Activated naive CD8-positive, alpha-beta T cell (primary cell): ENCODE measurements around the gene ATMIN.
A peak's percentile ranks its signal among the peaks of the same experiment; 100 is the strongest.

Experiments used
- H3K27ac Mint-ChIP-seq: one replicate; pipeline ENCODE4 v1.8.0; 2021; ENCODE audit warnings: mixed read lengths
- H3K27me3 Mint-ChIP-seq: one replicate; pipeline ENCODE4 v1.8.0; 2021; ENCODE audit warnings: mixed read lengths
- H3K36me3 Mint-ChIP-seq: one replicate; pipeline ENCODE4 v1.8.0; 2021; ENCODE audit warnings: mixed read lengths
- H3K4me1 Mint-ChIP-seq: one replicate; pipeline ENCODE4 v1.8.0; 2021; ENCODE audit warnings: low read depth, mixed read lengths
- H3K4me3 Mint-ChIP-seq: one replicate; pipeline ENCODE4 v1.8.0; 2021; ENCODE audit warnings: mild to moderate bottlenecking, mixed read lengths
- H3K9me3 Mint-ChIP-seq: one replicate; pipeline ENCODE4 v1.8.0; 2021; ENCODE audit warnings: low read depth, mixed read lengths

Gene ATMIN

DNA sequence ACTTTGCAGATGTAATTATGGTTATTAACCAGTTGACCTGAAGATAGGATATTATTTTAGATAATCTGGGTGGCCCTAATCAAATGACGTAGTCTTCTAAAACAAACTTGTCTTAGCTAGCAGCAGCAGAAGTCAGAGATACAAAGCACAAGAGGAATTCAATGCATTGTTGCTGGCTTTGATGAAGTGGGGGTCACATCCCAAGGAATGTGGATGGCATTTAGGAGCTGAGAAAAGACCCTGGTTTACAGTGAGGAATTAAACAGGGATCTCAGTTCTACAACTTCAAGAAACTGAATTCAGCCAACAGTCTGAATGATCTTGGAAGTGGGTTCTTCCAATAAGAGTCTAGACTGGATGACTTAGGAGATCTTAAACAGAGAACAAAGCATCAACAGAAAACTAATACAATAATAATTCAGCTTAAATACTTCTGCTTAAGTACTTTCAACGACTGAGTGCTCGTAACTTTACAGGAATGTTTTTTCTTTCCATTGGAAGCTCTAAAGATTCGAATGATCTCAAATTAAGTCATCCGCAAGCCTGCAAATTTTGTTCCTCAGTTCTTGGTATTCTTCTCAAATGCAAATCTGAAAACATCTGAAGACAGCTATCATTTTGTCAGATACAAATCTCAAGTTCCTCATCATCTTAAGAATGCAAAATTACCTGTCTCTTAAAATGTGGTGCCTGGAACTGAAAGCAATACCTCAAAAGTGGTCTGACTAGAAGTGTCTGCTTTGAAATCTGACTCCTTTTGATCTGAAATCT is 38.1 kb downstream of the ATMIN start:
- peaks cover 3% of the 10 kb centered on the region for H3K36me3 Mint-ChIP-seq
- no peak overlapping the region for H3K4me3 Mint-ChIP-seq
- H3K27me3 Mint-ChIP-seq: no peaks in the 10 kb centered on the region
- no peak overlapping the region for H3K27ac Mint-ChIP-seq
- H3K4me1 Mint-ChIP-seq: peaks cover 3% of the 10 kb centered on the region
- no peaks in the 10 kb centered on the region for H3K9me3 Mint-ChIP-seq

DNA sequence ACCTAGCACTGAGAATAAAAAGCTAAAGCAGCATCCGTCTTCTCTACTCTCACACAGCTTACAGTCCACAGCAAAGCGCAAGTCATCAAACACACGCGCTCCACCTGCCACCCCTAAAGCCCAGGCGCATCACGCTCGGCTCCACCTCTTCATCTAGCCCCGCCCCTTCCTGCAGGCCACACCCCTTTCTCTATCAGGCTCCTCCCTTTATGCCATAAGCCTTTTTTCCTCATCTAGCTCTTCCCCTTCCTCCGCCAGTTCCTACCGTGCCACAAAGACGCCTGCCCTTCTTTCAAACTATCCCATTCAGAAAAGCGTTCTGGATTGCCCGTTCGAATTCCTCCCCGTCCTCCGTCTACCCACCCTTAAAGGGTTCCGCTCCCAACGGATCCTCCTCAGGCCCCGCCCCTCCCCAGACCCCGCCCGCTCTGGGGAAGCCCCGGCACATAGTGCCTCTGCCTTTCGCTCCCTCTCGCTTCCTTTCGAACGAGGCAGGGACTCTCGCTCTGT is 41.0 kb downstream of the ATMIN start:
- H3K27me3 Mint-ChIP-seq: no peaks in the 10 kb centered on the region
- no peaks in the 10 kb centered on the region for H3K9me3 Mint-ChIP-seq
- H3K4me3 Mint-ChIP-seq: no peak overlapping the region
- H3K27ac Mint-ChIP-seq: no peak overlapping the region
- peaks cover 3% of the 10 kb centered on the region for H3K4me1 Mint-ChIP-seq
- H3K36me3 Mint-ChIP-seq: no peaks in the 10 kb centered on the region

DNA sequence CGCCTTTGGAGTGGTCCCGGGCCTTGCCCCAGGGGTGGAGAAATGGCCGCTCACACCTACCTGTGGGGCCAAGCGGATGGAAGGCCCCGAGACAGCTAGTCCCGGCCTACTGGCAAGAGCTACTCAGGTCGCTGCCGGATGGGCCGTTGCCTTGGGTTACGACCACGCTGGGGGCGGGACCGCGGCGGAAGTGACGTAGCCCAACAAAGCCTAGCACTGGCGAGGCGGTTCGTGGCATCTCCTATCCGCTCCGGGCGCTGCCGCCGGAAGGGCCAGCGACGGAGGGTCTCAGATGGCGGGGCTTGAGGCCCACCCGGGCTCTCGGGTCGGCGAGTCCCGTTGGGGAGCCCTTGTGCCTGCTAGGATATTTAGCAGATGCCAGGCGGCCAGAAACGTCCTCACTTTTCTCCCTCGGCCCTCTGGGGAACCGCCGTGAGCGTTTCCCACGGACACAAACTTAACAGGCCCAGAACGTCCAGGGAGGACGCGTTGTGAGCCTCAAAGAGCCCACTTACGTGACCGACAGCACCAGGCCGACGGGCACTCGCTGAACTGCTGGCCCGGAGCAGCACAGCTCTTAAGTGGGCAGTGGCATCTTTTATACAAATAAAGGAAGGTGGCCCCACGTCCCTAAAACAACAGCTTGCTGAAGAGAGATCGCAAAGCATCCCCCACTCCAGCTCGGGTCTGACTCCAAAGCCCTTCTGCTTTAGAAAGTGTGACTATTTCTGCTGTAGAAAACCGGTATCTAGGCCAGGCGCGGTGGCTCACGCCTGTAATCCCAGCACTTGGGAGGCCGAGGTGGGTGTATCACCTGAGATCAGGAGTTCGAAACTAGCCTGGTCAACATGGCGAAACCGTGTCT is 41.7 kb downstream of the ATMIN start, which contains the start of gene C16orf46:
C16orf46 (minus strand) TSS at position 163 of the 865 bp plus-strand sequence. CDS start 13,283 bp downstream, outside the sequence.
- Mint-ChIP-seq H3K27me3 (no peaks in the 10 kb centered on the region), H3K27ac (no peak within 1 kb of the TSS), H3K9me3 (no peaks in the 10 kb centered on the region), H3K36me3 (no peaks in the 10 kb centered on the region), H3K4me3 (no peak within 1 kb of the TSS), H3K4me1 (peaks cover 3% of the 10 kb centered on the region)

DNA sequence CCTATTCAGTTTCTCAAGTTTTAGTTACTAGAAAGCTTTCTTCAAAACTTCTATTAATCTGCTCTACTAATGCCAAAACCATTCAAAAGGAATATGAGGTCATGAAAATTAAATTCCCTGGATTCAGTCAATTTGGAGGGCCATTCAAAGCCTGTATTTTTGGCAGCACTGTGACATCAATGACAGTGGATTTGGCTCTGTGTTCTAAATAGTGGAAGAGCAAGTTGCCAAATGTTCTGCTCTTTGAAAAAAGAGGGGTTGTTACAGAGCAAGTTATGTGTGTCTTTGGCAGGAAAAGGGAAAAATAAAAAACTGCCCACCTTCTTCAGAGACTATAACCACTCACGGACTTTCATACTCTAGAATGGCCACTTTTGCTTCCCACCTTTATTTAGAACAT is 44.6 kb downstream of the ATMIN start:
- Mint-ChIP-seq H3K27ac (no peak overlapping the region), H3K4me3 (no peak overlapping the region), H3K36me3 (no peaks in the 10 kb centered on the region), H3K9me3 (no peaks in the 10 kb centered on the region), H3K27me3 (no peaks in the 10 kb centered on the region), H3K4me1 (peaks cover 3% of the 10 kb centered on the region)

DNA sequence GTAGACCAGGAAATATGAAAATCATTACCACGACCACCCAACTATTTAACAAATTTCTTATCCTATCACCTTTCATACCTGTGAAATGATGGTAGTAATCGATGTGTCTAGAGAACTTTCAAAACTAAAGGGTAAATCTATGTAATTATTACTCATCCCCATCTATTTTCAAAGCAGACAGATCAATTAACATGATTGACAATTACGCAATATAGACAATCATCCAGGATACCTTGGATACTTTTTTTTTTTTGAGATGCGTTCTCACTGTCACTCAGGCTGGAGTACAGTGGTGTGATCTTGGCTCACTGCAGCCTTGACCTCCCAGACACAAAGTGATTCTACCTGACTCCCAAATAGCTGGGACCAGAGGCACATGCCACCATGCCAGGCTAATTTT is 45.4 kb downstream of the ATMIN start:
- no peaks in the 10 kb centered on the region for H3K9me3 Mint-ChIP-seq

DNA sequence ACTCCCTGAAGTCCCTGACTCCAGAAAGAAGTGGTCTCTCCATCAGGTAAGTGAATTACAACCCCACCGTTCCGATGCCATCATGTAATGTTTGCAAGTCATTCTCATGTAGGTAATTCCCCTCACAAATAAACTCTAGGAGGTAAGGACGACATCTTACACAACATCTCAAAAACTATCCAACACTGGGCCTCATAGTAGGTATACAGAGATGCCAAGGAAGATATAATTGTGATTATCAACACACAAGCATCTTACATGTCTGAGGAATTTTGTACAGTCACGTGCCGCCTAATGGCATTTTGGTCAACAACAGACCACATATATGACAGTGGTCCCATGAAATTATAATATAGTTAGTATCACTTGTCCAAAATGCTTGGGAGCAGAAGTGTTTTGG is 53.2 kb downstream of the ATMIN start:
- Mint-ChIP-seq H3K9me3 (no peaks in the 10 kb centered on the region), H3K27ac (no peak overlapping the region), H3K4me1 (no peaks in the 10 kb centered on the region), H3K27me3 (no peaks in the 10 kb centered on the region), H3K4me3 (no peak overlapping the region), H3K36me3 (peaks cover 6% of the 10 kb centered on the region)

More for the DNA sequence above, 45.4 kb downstream of the ATMIN start:
- Mint-ChIP-seq H3K27ac (no peak overlapping the region), H3K27me3 (no peaks in the 10 kb centered on the region), H3K36me3 (no peaks in the 10 kb centered on the region), H3K4me1 (peaks cover 3% of the 10 kb centered on the region), H3K4me3 (no peak overlapping the region)

DNA sequence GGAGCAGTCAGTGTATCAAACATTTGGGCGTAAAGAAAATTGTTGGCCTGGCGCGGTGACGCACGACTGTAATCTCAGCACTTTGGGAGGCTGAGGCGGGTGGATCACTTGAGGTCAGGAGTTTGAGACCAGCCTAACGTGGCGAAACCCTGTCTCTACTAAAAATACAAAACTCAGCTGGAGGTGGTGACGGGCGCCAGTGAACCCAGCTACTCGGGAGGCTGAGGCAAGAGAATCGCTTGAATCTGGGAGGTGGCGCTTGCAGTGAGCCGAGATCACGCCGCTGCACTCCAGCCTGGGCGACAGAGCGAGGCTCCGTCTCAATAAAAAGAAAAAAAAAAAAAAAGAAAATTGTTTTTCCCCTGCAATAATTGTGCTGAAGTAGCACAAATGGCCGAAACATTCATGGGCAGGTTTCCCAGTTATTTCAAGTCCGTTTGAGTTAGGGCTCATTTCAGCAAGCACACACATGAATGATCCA is 59.2 kb downstream of the ATMIN start:
- H3K27ac Mint-ChIP-seq: no peak overlapping the region
- no peaks in the 10 kb centered on the region for H3K9me3 Mint-ChIP-seq
- H3K4me3 Mint-ChIP-seq: peak overlapping the region; percentile 80
- peaks cover under 1% of the 10 kb centered on the region for H3K36me3 Mint-ChIP-seq
- peaks cover 9% of the 10 kb centered on the region for H3K4me1 Mint-ChIP-seq
- H3K27me3 Mint-ChIP-seq: no peaks in the 10 kb centered on the region

DNA sequence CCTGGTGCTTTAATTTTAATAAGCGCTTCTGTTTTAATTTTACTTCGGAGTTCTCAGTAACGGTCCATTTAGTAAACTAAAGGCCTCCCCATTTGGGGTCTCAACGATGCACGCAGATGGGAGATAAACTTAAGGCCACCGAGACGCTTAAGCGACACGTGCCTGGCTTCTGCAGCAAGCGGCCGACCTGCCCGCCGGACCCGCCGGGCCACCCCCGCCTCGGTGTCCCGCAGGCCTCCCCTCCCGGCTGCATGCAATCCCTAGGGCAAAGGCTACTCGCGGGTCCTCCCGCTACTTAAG is 60.0 kb downstream of the ATMIN start:
- no peaks in the 10 kb centered on the region for H3K27me3 Mint-ChIP-seq
- H3K4me1 Mint-ChIP-seq: peaks cover 9% of the 10 kb centered on the region
- peak overlapping the region; percentile 80 for H3K4me3 Mint-ChIP-seq
- no peaks in the 10 kb centered on the region for H3K36me3 Mint-ChIP-seq
- H3K27ac Mint-ChIP-seq: no peak overlapping the region
- H3K9me3 Mint-ChIP-seq: no peaks in the 10 kb centered on the region

DNA sequence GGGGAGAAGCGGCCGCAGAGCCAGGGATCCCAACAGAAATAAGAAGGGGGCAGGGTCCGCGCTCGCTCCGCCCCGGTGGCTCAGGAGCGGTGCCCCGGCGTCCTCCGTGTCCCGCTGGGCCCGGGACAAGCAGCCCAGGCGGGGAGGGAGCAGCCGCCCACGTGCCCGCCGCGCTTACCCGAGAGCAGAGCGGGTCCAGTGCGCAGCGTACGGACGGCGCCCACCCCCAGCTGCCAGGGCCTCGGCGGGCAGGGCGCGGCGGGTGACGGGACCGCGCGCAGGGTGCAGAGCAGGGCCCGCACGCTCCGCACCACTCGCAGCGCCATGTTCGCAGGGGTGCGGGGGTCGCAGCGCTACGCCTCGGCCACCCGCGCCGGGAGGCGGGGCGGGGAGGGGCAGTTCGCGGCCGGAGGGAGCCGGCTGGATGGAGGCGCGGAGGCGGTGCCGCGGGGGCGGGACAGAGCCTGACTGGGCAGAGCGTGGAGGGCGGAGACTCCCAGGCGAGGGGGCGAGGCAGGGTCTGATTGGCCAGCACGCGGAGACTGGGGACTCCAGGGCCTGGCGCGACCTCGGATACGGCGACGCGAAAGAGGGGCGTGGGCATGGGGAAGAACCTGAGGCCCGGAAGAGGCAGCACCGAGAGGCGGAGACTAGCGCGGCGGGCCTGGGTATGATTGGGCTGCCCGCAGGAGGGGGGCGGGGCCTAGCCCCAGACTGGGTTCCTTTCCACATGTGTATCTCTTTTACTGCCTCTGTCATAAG is 60.5 kb downstream of the ATMIN start, which contains the start of gene GCSH:
GCSH (minus strand) TSS at position 443 of the 762 bp plus-strand sequence; CDS start at position 326, 117 bp downstream.
- Mint-ChIP-seq H3K36me3 (no peaks in the 10 kb centered on the region), H3K27me3 (no peaks in the 10 kb centered on the region), H3K4me3 (peak within 1 kb of the TSS; percentile 80), H3K9me3 (no peaks in the 10 kb centered on the region), H3K27ac (peak within 1 kb of the TSS; percentile 65), H3K4me1 (peaks cover 9% of the 10 kb centered on the region)

DNA sequence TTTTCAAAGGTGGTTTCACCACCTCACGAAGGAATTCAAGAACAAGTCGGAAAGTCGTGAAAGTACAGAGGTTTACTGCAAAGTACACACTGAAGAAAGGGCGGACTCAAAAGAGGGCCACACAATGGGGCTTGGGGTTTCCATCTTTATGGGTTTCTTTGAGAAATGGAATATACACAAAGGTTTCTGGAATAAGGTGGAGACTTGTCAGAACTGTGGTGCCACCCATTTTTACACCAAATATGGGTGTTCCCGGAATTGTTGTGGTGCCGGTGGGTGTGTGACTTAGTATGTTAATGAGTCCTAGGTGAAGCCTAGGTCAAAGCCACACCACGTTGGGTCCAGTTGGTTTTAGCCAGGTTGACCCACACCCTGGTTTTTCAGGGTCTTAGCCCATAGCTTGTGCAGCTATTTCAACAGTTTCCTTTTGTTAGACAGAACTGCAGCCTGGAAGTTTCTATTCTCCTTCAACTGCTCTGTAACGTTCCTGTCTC is 61.1 kb downstream of the ATMIN start:
- Mint-ChIP-seq H3K36me3 (no peaks in the 10 kb centered on the region), H3K4me1 (peaks cover 9% of the 10 kb centered on the region), H3K9me3 (no peaks in the 10 kb centered on the region), H3K27ac (peak overlapping the region; percentile 65), H3K27me3 (no peaks in the 10 kb centered on the region), H3K4me3 (peak overlapping the region; percentile 61)
